Stimulated activated CD8-positive, alpha-beta memory T cell treated with anti-CD3 and anti-CD28 coated beads, Interleukin-7, amount 100 ng/mL, for 24 hours (primary cell): Measurements from ENCODE around the gene DNAH11.
"Not testable (repeated sequence)": the region's sequence is repeated elsewhere in the genome, so short reads cannot be mapped to it uniquely, and the experiment has no call there.

ENCODE experiments used
- DNase-seq: peaks from one replicate; pipeline ENCODE4 v3.0.0-alpha.2; 2020; ENCODE audit warnings: low read depth

DNAH11 gene

GRCh38 chr7:21777921-21778320 lies 235.1 kb downstream of the DNAH11 start:
- no peak for DNase-seq

- DNase-seq = no peak
Observed at GRCh38 chr7:21778953-21779352, 236.1 kb downstream of the DNAH11 start.

GRCh38 chr7:21782996-21783395 lies 240.2 kb downstream of the DNAH11 start:
- no peak for DNase-seq

- no peak for DNase-seq
Observed at GRCh38 chr7:21784989-21785388, 242.2 kb downstream of the DNAH11 start.

GRCh38 chr7:21805791-21806190 lies 263.0 kb downstream of the DNAH11 start:
- no peak for DNase-seq

GRCh38 chr7:21806388-21806787 lies 263.5 kb downstream of the DNAH11 start:
- DNase-seq = no peak

GRCh38 chr7:21819048-21819447 lies 276.2 kb downstream of the DNAH11 start:
- no peak for DNase-seq

- no peak for DNase-seq
Observed at GRCh38 chr7:21828841-21829240, 286.0 kb downstream of the DNAH11 start.

GRCh38 chr7:21829731-21830130 lies 286.9 kb downstream of the DNAH11 start:
- no peak for DNase-seq

- no peak for DNase-seq
Observed at GRCh38 chr7:21844742-21845141, 301.9 kb downstream of the DNAH11 start.

GRCh38 chr7:21850531-21851285 lies 307.9 kb downstream of the DNAH11 start:
- no peak for DNase-seq

- no peak for DNase-seq
Observed at GRCh38 chr7:21851559-21851967, 308.7 kb downstream of the DNAH11 start.

GRCh38 chr7:21865631-21866204 lies 322.9 kb downstream of the DNAH11 start:
- not testable (repeated sequence) for DNase-seq

- no peak for DNase-seq
Observed at GRCh38 chr7:21866731-21867130, 323.9 kb downstream of the DNAH11 start.

- DNase-seq = no peak
Observed at GRCh38 chr7:21867226-21867625, 324.4 kb downstream of the DNAH11 start.

- no peak for DNase-seq
Observed at GRCh38 chr7:21867816-21868575, 325.2 kb downstream of the DNAH11 start.

- no peak for DNase-seq
Observed at GRCh38 chr7:21868576-21868850, 325.7 kb downstream of the DNAH11 start.

- no peak for DNase-seq
Observed at GRCh38 chr7:21869785-21870402, 327.1 kb downstream of the DNAH11 start.

GRCh38 chr7:21883069-21883468 lies 340.2 kb downstream of the DNAH11 start:
- DNase-seq = no peak

GRCh38 chr7:21883501-21883900 lies 340.7 kb downstream of the DNAH11 start:
- not testable (repeated sequence) for DNase-seq

GRCh38 chr7:21884496-21884895 lies 341.7 kb downstream of the DNAH11 start:
- DNase-seq = no peak

GRCh38 chr7:21886396-21886795 lies 343.6 kb downstream of the DNAH11 start:
- DNase-seq = no peak

GRCh38 chr7:21887353-21887752 lies 344.5 kb downstream of the DNAH11 start:
- no peak for DNase-seq
